Heart right ventricle (tissue), 16 donors: ENCODE measurements around the gene MTUS2. TPM values are rescaled to one million over a fixed set of nuclear protein-coding genes. Genes with fewer than 3 reads are reported as not detected.

Experiments used
- ATAC-seq, 8 donors: fragments of 200-7000 bp; cut with Tn5 transposase; one replicate each; pipeline ENCODE4 v1.9.1; 2020; ENCODE audit warnings: mild to moderate bottlenecking in 8 of 8, moderate library complexity in 8 of 8, moderate number of reproducible peaks in 1 of 8
- DNase-seq, 2 donors: peaks; one replicate each; pipeline ENCODE4 v3.0.0-alpha.2; 2020
- H3K27ac ChIP-seq, 10 donors: fragments of 200-600 bp; sonication (generic) in 2 of 10; one replicate each; pipeline versions ENCODE4 v1.5.0 to v1.8.0; 2020 to 2022; ENCODE audit warnings: mild to moderate bottlenecking in 3 of 10
- H3K27me3 ChIP-seq, 7 donors: fragments of 200-600 bp; one replicate each; pipeline ENCODE4 v1.8.0; 2021 to 2022; ENCODE audit warnings: mild to moderate bottlenecking in 2 of 7
- H3K36me3 ChIP-seq, 9 donors: fragments of 200-600 bp; sonication (generic) in 1 of 9; one replicate each; pipeline versions ENCODE4 v1.5.0 to v1.8.0; 2020 to 2022; ENCODE audit warnings: mild to moderate bottlenecking in 2 of 9
- H3K4me1 ChIP-seq, 9 donors: fragments of 200-600 bp; sonication (generic) in 1 of 9; one replicate each; pipeline versions ENCODE4 v1.5.0 to v1.8.0; 2020 to 2022; ENCODE audit warnings: mild to moderate bottlenecking in 4 of 9
- H3K4me3 ChIP-seq, 10 donors: fragments of 200-600 bp; sonication (generic) in 2 of 10; one replicate each; pipeline versions ENCODE4 v1.5.0 to v1.8.0; 2020 to 2022; ENCODE audit warnings: mild to moderate bottlenecking in 7 of 10, moderate library complexity in 2 of 10
- H3K9me3 ChIP-seq, 11 donors: fragments of 200-600 bp in 10 of 11; sonication (generic) in 2 of 11; one replicate each; pipeline versions ENCODE4 v1.5.0 to v1.8.0; 2013 to 2022; ENCODE audit warnings: mild to moderate bottlenecking in 2 of 11, control low read depth in 1 of 11, moderate library complexity in 1 of 11
- CTCF ChIP-seq, 9 donors: fragments of 200-600 bp; sonication (generic) in 2 of 9; IDR thresholded peaks; one replicate each; pipeline versions ENCODE4 v1.5.0 to v1.8.0; 2021 to 2022; ENCODE audit warnings: antibody characterized with exemption in 9 of 9, mild to moderate bottlenecking in 5 of 9, moderate library complexity in 1 of 9
- WGBS, 2 donors: extraction: QIAGEN DNeasy Blood & Tissue Kit; methylation state at CpG; one replicate each; pipeline ENCODE4 v1.1.7; 2013; ENCODE audit warnings: inconsistent platforms in 1 of 2; 5-methylcytosine and 5-hydroxymethylcytosine counted together
- intact Hi-C, 10 donors: fragments of 100-400 bp; cut with DNase I; formaldehyde crosslinking; loops; one replicate each; pipeline versions ENCODE4 v1.11.1 to v1.14.2; 2022
- polyA plus RNA-seq, 2 donors: library from polyadenylated mRNA; stranded (reverse); fragments of 200-250 nt; gene quantifications; one replicate each; pipeline ENCODE4 v1.2.3, GENCODE V29; 2013
- total RNA-seq, 10 donors: library from RNA; stranded (reverse); fragmentation: NEBNext Ultra II Directional in 3 of 10; extraction: Animal tissue kit (Norgen Biotek cat#: 25700) in 3 of 10; gene quantifications; one replicate each; pipeline versions ENCODE4 v1.2.1 to v1.2.4, GENCODE V29; 2021 to 2023
- donor health status: Arrhythmogenic right ventricular cardiomyopathy.
- donor health status: ischemic (EF 13 %, LVEDD 7.1; RV severe dilation, severe dysfunction).
- donor health status: healthy with polysubstance abuse.
- donor health status: DM: no; HTN: yes; CAD: no.
- donor health status: DM: no; HTN: no; CAD: no.
- donor health status: ischemic (EF 25% LVEDD 6.9; RV normal size, moderate dysfunction).
- donor health status: ischemic (EF 25% LVEDD 5.7; RV mildly dilated, moderate dysfunction).
- donor health status: healthy.
- donor health status: DM: yes; HTN: yes; CAD: no.
- donor health status: Ischemic cardiomyopathy.
- donor health status: ischemic (EF 35%, LVEDD 5.7; RV mildly dilated, moderate dysfunction).
- donor health status: nonischemic (EF 11% LVEDD 7.7; RV severe dilation, severe dysfunction).
- donor health status: DM: yes; HTN: yes; CAD: no.
- donor health status: PGD.
- donor health status: ischemic (EF 29% LVEDD 5.4; RV normal size, mild dysfunction).
- donor health status: nonischemic (EF 23%, LVEDD 6.1; RV moderate dilation, normal function).

Gene MTUS2
- total and polyA plus RNA-seq, 12 donors: 18.7 to 159 (median 65.6) TPM

DNA sequence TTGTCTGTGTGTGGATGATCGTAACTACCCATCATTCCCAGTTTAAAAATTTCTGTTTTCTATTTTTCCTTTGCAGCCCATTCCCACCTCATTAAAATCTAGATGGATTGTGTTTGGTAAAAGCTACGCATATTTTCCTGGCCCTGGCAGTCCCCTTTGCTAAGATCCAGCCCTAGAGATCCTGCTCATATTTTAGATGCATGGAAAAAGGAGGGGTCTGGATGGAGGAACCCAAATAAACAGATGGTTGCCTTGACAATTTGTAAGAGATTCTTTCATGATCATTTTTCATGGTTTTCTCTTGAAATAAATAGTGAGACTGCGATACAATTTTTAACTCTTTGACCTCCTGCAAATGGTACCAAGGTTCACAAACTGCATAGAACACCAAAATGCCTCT, 601.0 kb downstream of the MTUS2 start:
- H3K9me3 ChIP-seq: no peaks in the 10 kb centered on the region
- DNase-seq (no peak), ATAC-seq (no peak)
- no peaks in the 10 kb centered on the region for H3K4me1 ChIP-seq
- WGBS, 2 donors: 79 to 82% methylated on average over 3 of the region's 3 CpGs
- no peak overlapping the region for H3K4me3 ChIP-seq
- peaks cover 0 to 9% (median 6%) of the 10 kb centered on the region in 7 donors for H3K27me3 ChIP-seq
- no peak overlapping the region for H3K27ac ChIP-seq
- intact Hi-C loops: no loop called here
- TF ChIP-seq CTCF (IDR thresholded peaks at IDR 0.05): no peak
- no peaks in the 10 kb centered on the region for H3K36me3 ChIP-seq

DNA sequence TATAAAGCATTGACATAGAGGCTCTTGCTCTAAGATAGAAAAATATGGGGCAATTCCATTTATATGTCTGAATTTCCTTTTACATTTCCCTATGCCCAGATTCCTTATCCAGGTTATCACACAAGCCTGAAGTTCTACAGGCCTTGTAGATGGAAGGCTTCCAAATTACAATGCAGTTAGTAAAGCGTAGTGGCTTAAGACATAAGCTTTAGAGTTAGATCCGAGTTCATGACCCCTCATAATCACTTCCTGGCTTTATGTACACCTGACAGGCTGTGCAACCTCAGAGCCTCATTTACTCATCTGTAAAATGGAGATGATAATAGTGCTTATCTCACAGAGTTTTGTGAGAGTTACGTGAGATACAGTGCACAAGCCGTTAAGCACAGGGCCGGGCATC, 601.9 kb downstream of the MTUS2 start:
- DNase-seq (no peak), ATAC-seq (no peak)
- no peaks in the 10 kb centered on the region for H3K4me1 ChIP-seq
- H3K36me3 ChIP-seq: no peaks in the 10 kb centered on the region
- no peak for TF ChIP-seq CTCF (IDR thresholded peaks at IDR 0.05)
- H3K4me3 ChIP-seq: no peak overlapping the region
- H3K27me3 ChIP-seq: peaks cover 0 to 16% (median 9%) of the 10 kb centered on the region in 7 donors
- no peaks in the 10 kb centered on the region for H3K9me3 ChIP-seq
- no peak overlapping the region for H3K27ac ChIP-seq
- WGBS, 2 donors: 72 to 77% methylated on average over 5 of the region's 5 CpGs
- intact Hi-C loops: no loop called here

DNA sequence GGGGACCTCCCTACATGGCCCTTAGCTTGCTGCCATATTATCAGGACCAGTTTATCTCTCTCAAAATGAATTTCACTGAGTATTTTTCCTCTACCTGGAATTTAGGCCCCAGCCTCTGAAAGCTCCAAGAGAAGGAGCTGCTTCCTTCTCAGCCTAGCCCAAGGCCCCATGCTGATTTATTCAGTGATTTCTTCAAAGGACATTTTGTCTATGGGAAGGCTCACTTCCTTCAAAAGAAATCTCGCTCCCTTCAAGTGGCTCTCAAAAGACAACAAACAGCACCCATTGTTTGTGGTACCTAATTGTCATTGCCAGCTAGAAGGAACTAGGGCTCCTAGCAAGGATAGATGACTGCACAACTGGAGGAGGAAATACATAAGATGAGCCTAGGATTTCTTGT, 602.9 kb downstream of the MTUS2 start:
- TF ChIP-seq CTCF (IDR thresholded peaks at IDR 0.05): no peak
- no peaks in the 10 kb centered on the region for H3K36me3 ChIP-seq
- intact Hi-C loops: no loop called here
- H3K27me3 ChIP-seq: peaks cover 0 to 26% (median 15%) of the 10 kb centered on the region in 7 donors
- DNase-seq (no peak), ATAC-seq (no peak)
- H3K27ac ChIP-seq: no peak overlapping the region
- no peaks in the 10 kb centered on the region for H3K9me3 ChIP-seq
- 89 to 93% methylated on average over 1 of the region's 1 CpG for WGBS, 2 donors
- no peak overlapping the region for H3K4me3 ChIP-seq
- peaks cover 0 to 5% (median 0%) of the 10 kb centered on the region in 9 donors for H3K4me1 ChIP-seq

- Histone ChIP-seq H3K36me3 (no peaks in the 10 kb centered on the region), H3K4me1 (peaks cover 0 to 15% (median 7%) of the 10 kb centered on the region in 9 donors), H3K4me3 (peak overlapping the region; percentile 12 to 60 (median 52)), H3K9me3 (no peaks in the 10 kb centered on the region), H3K27me3 (peaks cover 0 to 70% (median 19%) of the 10 kb centered on the region in 7 donors), H3K27ac (peak overlapping the region in 9 of 10 donors; percentile 23 to 89 (median 83))
- 7 to 15% methylated on average over 3 of the region's 3 CpGs for WGBS, 2 donors
- no peak for DNase-seq
- ATAC-seq: no peak
- TF ChIP-seq CTCF (IDR thresholded peaks at IDR 0.05): no peak
- intact Hi-C loops: loop anchor here in 1 of 10 donors (5.0 kb wide), 1 partner anchor 34 kb away; no protein-coding TSS in a partner anchor
Observed at GRCh38 chr13:29427937-29428309, 607.8 kb downstream of the MTUS2 start.
